ENCODE results near the gene NACA2. TPM values are rescaled to one million over a fixed set of nuclear protein-coding genes. Genes with fewer than 3 reads are reported as not detected.
"Not testable (repeated sequence)": the region's sequence is repeated elsewhere in the genome, so short reads cannot be mapped to it uniquely, and the experiment has no call there.

Gene NACA2
- total RNA-seq, 1 donor from 2014 or later: not detected

GRCh38 chr17:61570118-61570517, 20.9 kb downstream of the NACA2 start:
- H3K27ac Mint-ChIP-seq: no peak overlapping the region
- no peak for TF ChIP-seq CTCF (IDR thresholded peaks at IDR 0.05)

DNA sequence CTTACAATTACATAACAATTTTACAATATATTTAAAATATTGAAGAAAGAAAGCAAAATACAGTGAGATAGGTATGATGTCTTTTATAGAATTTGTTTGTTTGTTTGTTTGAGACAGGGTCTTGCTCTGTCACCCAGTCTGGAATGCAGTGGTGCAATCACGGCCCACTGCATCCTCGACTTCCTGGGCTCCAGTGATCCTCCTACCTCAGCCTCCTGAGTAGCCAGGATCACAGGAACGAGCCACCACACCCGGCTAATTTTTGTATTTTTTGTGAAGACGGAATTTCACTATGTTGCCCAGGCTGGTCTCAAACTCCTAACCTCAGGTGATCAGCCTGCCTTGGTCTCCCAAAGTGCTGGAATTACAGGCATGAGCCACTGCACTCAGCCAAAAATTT, 21.5 kb downstream of the NACA2 start:
- CTCF ChIA-PET; H3K9me3 Mint-ChIP-seq; intact Hi-C loops (cut with micrococcal nuclease); H3K27me3 Mint-ChIP-seq; H3K4me1 Mint-ChIP-seq; H3K36me3 Mint-ChIP-seq (ENCODE audit: low read depth); DNase-seq; H3K27ac Mint-ChIP-seq; ATAC-seq (ENCODE audit: low read depth); POLR2A ChIA-PET; H3K4me3 Mint-ChIP-seq: not testable (repeated sequence)

More at GRCh38 chr17:61570118-61570517, 20.9 kb downstream of the NACA2 start:
- Mint-ChIP-seq H3K4me1 (no peaks in the 10 kb centered on the region), H3K27me3 (peaks cover 6% of the 10 kb centered on the region), H3K36me3 (ENCODE audit: low read depth) (no peaks in the 10 kb centered on the region), H3K9me3 (peaks cover 5% of the 10 kb centered on the region), H3K4me3 (no peak overlapping the region)
- no peak for ATAC-seq (ENCODE audit: low read depth)
- ChIA-PET CTCF (no interaction called here), POLR2A (no interaction called here)
- no peak for DNase-seq
- intact Hi-C loops (cut with micrococcal nuclease): no loop called here

GRCh38 chr17:61568219-61569072, 22.6 kb downstream of the NACA2 start:
- CTCF ChIA-PET: no interaction called here

DNA sequence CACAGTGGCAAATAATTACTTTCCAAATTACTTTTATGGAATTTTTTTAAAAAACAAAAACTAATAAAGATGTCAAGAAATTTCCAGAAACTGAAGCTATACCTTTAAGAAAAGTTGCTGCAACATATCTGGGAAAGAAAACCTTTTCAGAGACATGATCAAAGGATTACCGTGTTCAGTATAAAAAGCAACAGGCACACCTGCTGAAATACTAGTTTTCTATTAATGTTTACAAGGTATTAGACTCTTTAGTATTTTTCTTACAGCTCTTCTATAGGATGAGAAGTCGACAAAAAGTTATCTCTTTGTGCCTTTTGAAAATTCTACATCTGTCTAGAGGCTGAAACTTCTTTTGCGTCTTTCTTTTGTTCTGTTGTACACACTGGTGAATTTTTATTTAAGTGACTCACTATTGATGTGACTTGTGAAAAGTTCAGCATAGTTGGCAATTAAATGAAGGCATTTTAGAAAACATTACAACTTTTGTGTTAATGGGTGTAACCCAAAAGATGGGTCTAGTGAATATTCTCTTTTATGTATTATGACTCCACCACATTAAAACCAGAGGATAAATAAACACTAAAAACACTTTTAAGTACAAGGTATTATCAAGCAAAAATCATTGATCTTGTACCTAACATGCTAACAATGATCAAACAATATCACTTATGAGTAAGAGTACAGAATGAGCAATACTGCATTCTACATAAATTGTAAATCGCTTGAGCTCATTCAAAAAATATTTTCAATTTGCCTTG, 23.8 kb downstream of the NACA2 start:
- CTCF ChIA-PET: no interaction called here
- TF ChIP-seq CTCF (IDR thresholded peaks at IDR 0.05): no peak
- no peak overlapping the region for H3K4me3 Mint-ChIP-seq
- DNase-seq (no peak), ATAC-seq (ENCODE audit: low read depth) (no peak)
- H3K9me3 Mint-ChIP-seq: peaks cover 5% of the 10 kb centered on the region
- H3K4me1 Mint-ChIP-seq: no peaks in the 10 kb centered on the region
- intact Hi-C loops (cut with micrococcal nuclease): no loop called here
- peaks cover 11% of the 10 kb centered on the region for H3K27me3 Mint-ChIP-seq
- POLR2A ChIA-PET: interaction anchor here (0.7 kb wide), 1 partner anchor 107 kb away, joined by 5 read pairs; no protein-coding TSS in a partner anchor
- H3K36me3 Mint-ChIP-seq (ENCODE audit: low read depth): no peaks in the 10 kb centered on the region
- H3K27ac Mint-ChIP-seq: no peak overlapping the region

More at GRCh38 chr17:61568219-61569072, 22.6 kb downstream of the NACA2 start:
- POLR2A ChIA-PET: interaction anchor here (0.7 kb wide), 1 partner anchor 108 kb away, joined by 5 read pairs; no protein-coding TSS in a partner anchor
- Mint-ChIP-seq H3K27me3 (peaks cover 4% of the 10 kb centered on the region), H3K4me3 (no peak overlapping the region), H3K36me3 (ENCODE audit: low read depth) (no peaks in the 10 kb centered on the region), H3K4me1 (no peaks in the 10 kb centered on the region), H3K27ac (no peak overlapping the region), H3K9me3 (peaks cover 5% of the 10 kb centered on the region)
- intact Hi-C loops (cut with micrococcal nuclease): no loop called here
- TF ChIP-seq CTCF (IDR thresholded peaks at IDR 0.05): no peak
- ATAC-seq (ENCODE audit: low read depth) (no peak), DNase-seq (no peak)

DNA sequence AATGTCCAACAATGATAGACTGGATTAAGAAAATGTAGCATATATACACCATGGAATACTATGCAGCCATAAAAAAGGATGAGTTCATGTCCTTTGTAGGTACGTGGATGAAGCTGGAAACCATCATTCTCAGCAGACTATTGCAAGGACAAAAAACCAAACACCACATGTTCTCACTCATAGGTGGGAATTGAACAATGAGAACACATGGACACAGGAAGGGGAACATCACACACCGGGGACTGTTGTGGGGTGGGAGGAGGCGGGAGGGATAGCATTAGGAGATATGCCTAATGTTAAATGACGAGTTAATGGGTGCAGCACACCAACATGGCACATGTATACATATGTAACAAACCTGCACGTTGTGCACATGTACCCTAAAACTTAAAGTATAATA, 24.6 kb downstream of the NACA2 start:
- peaks cover 11% of the 10 kb centered on the region for H3K27me3 Mint-ChIP-seq
- intact Hi-C loops (cut with micrococcal nuclease); H3K27ac Mint-ChIP-seq; POLR2A ChIA-PET; CTCF ChIA-PET; H3K36me3 Mint-ChIP-seq (ENCODE audit: low read depth); H3K4me3 Mint-ChIP-seq; H3K4me1 Mint-ChIP-seq; DNase-seq; H3K9me3 Mint-ChIP-seq; ATAC-seq (ENCODE audit: low read depth): not testable (repeated sequence)

DNA sequence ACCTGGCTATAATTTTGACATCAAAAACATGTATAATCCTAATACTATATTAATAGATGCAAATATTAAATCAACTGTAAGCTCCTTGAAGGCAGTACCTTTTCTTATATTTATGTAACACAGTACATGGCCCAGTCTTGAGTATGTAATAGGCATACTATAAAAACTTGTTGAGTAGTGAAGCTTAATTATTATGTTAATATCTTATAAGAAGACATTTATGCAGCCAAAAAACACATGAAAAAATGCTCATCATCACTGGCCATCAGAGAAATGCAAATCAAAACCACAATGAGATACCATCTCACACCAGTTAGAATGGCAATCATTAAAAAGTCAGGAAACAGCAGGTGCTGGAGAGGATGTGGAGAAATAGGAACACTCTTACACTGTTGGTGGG, 25.2 kb downstream of the NACA2 start:
- POLR2A ChIA-PET; H3K4me3 Mint-ChIP-seq; intact Hi-C loops (cut with micrococcal nuclease); H3K9me3 Mint-ChIP-seq; H3K27ac Mint-ChIP-seq; H3K36me3 Mint-ChIP-seq (ENCODE audit: low read depth); H3K4me1 Mint-ChIP-seq; DNase-seq; ATAC-seq (ENCODE audit: low read depth): not testable (repeated sequence)
- peaks cover 13% of the 10 kb centered on the region for H3K27me3 Mint-ChIP-seq
- CTCF ChIA-PET: interaction anchor here (0.5 kb wide), 1 partner anchor 15 kb away, joined by 3 read pairs; no protein-coding TSS in a partner anchor

All from activated B cell treated with CpG ODN at 0.5 μM for 24 hours (primary cell).